Stimulated activated CD8-positive, alpha-beta memory T cell treated with anti-CD3 and anti-CD28 coated beads, Interleukin-2, amount 100 ng/mL, for 1 hour (primary cell): Measurements from ENCODE around the gene PIP4K2B.
A peak's percentile ranks its signal among the peaks of the same experiment; 100 is the strongest.
"Not testable (repeated sequence)": the region's sequence is repeated elsewhere in the genome, so short reads cannot be mapped to it uniquely, and the experiment has no call there.

Experiments used
- DNase-seq, 2 donors: peaks; one replicate each; pipeline ENCODE4 v3.0.0-alpha.2; 2020; ENCODE audit warnings: low read depth in 2 of 2

PIP4K2B gene

DNA sequence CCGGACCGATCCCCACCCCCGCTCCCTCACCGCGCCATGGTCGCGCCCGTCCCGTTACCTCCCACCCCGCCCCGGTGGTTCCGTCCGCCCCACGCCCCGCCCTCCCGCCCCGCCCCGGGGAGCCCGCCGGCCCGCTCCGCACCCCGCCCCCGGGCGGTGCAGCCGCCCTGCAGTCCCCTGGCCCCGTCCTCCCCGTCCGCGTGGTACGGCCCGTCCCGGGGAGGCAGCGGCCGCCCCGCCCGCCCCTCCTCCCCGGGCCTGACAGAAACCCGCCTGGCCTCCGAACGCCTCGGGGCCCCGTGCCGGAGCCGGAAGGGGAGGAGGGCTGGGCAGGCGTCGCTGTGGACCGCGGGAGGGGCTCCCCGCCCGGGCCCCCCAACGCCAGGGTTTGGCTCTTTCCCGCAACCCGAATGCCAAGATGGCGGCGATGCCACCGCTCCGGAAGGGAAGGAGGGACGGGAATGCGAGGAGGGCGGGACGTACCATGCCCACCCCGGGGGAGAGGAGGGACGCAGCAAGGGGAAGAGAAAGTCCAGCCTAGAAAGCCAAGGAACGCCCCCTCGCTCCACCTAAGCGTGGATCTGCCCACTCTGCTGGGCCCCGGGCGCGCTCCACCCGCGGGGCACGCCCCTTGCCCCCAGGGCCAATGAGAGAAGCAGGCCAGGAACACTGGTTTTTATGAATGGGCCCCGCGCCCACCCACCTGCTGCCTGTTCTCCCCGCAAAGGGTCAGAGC is at the start of gene PIP4K2B:
Gene PIP4K2B, minus strand, starts transcription at position 56 of the 736 bp plus-strand sequence. CDS start 132 bp downstream, outside the sequence.
- peak; percentile 62 to 68 for DNase-seq

DNA sequence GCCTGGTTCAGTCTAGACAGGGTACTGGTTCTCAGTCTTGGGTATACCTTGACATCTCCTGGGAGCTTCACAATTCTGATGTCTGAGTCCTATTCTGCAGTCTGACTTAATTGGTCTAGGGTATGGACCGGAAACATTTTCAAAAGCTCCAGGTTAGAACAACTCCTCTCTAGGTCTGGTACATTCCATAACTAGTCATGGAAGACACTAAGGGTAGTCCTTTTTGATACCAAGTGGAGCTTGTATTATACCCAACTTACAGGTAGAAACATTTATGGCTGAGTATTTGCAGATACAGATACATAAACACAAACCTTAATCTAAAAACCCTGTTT is 49.2 kb upstream of the PIP4K2B start:
- DNase-seq = no peak

DNA sequence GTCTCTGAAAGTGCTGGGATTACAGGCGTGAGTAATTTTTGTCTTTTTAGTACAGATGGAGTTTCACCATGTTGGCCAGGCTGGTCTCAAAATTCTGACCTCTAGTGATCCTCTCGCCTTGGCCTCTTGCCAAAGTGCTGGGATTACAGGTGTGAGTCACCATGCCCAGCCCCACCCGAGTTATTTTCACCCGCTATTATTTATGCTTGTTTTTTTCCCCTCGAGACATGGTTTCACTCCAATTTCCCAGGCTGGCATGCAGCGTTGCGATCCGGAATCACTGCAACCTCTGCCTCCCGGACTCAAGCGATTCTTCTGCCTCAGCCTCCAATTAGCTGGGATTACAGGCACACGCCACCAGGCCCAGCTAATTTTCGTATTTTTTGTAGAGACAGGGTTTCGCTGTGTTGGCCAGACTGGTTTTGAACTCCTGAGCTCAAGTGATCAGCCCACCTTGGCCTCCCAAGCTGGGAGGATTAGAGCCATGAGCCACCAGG is 45.0 kb upstream of the PIP4K2B start:
- DNase-seq = no peak

DNA sequence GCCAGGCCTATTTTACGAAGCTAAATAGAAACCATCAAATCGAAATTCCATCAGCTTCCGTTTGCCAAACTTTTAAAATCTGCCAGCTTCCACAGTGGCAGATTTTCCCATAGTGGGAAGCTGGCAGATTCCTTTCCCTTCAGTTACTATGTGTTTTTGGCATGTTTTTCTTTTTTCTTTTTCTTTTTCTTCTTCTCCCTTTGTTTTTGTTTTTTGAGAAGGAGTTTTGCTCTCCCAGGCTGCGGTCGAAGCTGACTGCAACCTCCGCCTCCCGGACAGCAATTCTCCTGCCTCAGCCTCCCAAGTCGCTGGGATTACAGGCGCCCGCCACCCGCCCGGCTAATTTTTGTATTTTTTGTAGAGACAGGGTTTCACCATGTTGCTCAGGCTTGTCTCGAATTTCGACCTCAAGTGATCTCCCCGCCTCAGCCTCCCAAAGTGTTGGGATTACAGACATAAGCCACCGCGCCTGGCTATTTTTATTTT is 26.4 kb upstream of the PIP4K2B start:
- no peak for DNase-seq

DNA sequence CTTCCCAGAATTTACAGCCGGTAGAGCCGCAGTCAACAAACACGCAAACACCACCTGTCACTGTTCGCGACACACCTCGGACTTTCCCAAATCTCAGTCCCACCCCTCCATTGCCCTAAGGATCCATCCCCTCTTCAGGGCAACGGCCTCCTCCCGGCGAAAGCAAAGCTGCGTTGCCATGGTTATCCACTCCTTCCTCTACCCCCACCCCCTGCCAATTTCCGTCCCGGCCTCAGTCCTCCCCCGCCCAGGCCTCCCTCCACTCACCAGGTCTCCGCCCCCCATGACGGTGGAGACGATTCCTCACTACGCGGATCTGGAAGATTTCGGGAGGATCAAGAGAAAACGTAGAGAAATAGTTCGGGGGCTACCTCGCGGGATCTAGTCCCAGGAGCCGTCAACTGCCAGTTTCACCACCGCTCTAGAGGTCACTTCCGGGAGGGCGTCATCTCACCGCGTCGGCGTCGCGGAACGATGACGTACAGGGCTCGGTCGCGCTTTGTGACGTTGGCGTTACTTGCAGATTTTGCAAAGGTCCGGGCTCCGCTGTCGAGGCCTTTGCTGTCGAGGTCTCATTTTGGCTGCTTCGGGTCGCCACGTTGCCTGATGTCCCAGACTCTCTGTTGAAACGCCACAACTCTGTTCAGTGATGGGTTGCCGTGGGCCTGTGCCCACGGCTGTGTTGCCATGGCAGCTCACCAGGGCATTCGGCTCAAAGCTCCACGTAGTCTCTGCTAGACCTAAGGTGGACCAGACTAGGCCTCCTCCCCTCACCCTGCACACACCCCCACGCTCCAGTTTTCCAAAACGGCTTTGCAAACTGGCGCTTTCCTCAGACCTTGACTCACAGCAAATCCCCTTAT is 25.8 kb upstream of the PIP4K2B start, which contains the start of gene CWC25:
Gene CWC25, minus strand, starts transcription at position 423 of the 863 bp plus-strand sequence. Its CDS starts 138 bp downstream, at position 285.
- peak; percentile 90 to 94 for DNase-seq

DNA sequence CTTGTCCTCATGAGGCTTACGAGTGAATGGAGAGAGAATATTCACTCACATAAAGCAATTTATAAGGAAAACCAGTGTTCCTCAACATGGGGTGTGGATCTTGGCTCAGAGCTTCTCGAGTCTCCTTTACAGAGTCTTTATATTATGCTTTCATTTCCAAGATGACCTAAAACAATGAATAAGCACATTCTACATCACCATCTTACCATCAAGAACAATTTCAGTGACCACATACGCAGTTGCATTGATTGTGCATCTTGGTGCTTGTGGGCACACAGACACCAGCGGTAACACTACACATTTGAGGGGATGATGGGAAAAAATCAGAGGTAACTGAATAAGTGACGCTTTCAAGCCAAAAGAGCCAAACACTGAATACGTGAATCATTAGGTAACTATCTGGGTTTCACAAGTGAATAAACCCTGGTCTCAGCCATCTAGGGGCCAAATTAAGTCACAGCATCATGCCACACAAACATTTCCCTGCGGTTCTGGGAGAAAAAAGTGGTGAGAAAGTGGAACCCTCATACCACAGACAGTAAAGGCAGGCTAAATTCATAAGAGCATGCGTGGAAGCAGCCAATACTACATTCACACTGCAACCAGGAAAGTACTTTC is 16.3 kb upstream of the PIP4K2B start:
- no peak for DNase-seq

DNA sequence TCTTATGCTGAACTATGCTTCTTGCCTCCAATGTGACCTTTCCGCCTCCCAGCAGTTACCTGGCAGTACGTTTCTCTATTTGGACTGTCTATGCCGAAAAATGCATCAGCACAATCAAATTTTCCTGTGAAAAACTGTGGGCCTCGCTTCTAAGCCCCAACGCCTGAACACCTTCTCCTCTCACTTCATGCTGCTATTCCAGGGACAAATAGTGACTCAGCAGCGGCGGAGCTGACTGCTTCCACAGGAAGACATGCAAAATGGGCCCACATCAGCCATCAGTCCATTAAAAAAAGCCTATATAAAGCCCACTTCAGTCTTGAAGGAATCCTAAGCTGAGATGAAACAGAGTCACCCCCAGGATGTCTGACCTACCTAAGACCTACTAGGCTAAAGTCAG is 10.5 kb upstream of the PIP4K2B start:
- DNase-seq = no peak

DNA sequence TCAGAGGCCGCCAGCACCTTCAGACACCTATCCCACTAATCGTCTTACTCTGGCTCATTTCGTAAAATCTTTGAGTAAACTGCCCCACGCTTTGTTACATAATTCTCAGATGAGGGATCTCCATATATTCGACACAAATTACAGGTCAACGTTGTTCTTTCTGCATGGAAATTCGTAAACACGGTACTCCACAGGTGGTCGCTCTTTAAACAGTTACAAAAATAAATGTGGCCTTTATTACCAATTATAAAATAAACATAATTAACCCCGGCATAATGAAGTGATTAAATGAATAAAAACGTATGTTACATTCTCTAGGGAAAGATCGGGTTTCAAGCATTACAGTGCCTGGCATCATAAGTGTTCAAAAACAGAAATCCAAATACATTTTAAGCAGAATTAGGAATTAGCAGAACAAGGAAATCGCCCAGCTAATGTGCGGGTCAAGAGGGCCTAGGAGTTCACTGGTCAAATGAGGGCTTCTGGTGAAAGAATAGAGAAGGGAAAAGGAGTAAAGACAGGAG is 943 bp upstream of the PIP4K2B start:
- DNase-seq = no peak

DNA sequence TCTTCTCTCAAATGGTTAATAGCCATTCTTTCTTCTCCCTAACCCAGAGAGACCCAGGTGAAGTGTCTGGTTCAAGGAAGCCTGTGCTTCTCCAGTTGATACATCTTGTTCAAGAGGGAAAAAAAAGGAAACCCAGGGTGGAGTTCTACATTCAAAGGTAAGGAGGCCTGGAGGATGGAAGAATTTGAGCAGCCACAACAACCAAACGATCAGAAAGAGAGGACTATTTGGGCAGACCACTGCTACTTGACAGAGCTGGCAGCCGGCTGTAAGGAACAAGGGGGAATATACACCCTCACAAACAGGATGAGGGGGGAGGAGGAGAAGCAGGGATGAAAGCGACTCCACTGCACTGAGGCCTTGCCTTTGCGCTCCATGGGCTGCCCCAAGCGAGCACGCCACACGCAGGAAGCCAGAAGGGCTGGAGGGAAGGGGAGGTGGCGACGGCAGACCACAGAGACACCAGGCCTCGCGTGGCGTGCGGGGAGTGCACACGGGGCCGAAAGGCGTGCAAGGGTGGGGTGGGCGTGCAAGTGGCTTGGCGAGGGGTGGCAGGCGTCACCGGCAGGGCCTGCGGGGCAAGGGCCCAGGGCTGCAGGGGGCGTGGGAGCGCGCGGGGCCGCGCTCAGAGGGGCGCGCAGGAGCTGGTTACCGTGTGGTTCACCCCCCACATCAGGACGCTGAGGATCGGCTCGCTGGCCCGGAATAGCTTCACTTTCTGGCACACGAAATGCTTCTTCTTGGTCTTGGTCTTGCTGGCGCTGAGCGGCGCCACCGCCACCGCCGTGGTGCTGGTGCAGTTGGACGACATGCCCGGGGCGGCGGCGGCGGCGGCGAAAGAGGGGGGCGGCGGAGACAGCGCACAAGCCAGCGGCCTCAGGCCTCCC is 499 bp downstream of the PIP4K2B start:
- DNase-seq = peak in 1 of 2 donors; percentile 15

DNA sequence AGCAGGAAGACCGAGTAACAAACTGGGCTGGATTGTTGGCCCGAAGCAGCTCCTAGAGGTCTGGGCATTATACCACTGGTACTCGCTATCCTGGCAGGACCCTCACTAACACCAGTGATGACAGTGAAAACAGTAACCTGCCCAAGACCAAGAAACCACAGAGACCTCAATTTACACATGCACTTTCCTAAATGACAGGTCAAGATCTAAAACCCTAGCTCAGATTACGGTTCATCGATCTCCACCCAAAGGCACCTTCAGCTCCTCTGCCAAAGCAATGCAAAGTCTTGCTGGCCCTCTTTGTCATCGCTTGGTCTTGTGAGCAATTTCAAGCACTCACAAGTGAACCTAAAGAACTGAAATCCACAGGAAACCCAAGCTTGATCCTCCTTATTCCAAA is 1.5 kb downstream of the PIP4K2B start:
- DNase-seq = no peak

DNA sequence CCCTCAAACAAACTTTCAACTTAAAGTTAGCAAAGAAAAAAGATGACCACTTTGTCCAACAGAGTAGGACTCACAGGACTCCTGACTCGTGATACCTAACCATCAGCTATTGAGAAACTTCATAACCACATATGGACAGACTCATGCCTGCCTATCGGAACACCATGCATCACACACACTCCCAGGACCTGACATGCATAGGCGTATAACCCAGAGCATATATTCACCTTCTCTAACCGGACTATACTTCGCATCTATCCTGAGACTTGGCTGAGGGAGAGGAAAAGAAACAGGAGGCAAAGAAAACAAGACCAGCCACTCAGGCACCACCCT is 2.2 kb downstream of the PIP4K2B start:
- no peak for DNase-seq

DNA sequence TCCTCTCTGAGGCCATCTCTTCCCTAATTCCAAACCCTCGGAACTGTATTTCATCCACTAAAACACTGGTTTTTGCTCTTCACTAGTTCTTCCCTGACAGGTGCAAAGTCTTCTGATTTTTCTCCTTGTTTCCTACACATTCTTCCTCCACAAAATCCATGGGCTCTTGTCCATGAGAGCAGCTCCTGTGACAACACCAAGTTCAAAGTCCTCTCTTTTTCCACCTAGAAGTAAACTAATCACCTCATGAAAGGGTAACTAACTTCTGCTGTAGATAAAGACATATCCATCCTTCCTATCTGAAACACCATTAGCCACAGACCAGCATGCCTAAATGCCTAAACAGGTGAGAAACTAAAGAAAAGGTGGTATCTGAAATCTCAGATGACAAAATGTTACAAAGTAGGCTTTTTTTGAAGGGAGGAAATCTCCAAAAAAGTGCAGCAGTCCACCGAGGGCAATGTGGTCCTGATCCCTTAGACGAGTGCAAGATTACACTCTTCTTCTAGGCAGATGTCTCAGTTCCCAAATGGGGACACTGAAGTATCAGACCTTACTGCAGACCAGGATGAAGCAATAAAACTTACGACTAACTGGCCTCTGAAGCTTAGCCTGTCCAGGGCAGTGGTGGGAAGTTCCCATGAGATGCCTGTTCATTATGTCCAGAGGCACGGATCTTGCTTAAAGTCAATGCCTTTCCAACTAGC is 2.8 kb downstream of the PIP4K2B start:
- no peak for DNase-seq

DNA sequence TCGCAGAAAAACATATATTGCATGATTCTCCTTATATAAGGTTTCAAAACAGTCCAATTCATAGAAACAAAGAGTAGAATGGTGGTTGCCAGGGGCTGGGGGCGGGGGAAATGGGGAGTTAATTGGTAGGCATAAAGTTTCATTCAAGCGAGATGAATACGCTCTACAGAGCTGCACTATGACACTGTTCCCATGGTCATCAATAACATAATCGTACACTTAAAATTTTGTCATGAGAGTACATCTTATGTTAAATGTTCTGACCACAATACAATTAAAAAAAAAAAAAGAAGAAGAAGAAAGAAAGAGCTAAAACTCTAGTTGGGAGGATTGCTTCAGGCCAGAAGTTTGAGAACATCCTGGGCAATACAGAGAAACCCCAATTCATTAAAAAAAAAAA is 5.1 kb downstream of the PIP4K2B start:
- no peak for DNase-seq

DNA sequence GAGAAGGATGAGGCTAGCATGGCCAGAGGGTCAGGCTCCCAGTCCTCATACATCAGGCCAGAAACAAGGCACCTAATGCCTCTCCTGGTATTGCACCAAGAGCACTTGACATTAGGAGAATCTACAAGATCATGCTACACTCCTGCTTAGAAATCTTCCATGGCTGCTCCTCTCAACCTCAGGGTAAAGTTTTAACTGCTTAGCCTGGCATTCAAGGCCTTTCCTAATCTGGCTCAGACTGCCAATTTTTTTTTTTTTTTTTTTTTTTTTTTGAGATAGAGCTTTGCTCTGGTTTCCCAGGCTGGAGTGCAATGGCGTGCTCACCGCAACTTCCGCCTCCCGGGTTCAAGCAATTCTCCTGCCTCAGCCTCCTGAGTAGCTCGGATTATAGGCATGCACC is 8.2 kb downstream of the PIP4K2B start:
- DNase-seq = no peak

DNA sequence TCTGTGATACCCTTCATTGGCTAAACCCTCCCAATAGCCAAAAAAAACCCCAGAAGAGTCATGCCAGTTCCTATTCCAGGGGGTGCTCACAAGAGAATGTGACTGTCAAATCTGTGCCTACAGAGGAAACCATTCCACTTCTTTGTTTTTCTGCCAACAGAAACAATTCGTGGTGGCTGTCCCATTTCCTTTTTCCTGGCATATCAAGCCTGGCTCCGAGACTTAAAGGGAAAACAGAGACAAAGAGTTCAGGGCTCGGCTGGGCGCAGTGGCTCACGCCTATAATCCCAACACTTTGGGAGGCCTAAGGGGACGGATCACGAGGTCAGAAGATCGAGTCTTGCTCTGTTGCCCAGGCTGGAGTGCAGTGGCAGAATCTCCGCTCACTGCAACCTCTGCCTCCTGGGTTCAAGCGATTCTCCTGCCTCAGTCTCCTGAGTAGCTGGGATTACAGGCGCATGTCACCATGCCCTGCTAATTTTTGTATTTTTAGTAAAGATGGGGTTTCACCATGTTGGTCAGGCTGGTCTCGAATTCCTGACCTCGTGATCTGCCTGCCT is 9.1 kb downstream of the PIP4K2B start:
- not testable (repeated sequence) for DNase-seq

DNA sequence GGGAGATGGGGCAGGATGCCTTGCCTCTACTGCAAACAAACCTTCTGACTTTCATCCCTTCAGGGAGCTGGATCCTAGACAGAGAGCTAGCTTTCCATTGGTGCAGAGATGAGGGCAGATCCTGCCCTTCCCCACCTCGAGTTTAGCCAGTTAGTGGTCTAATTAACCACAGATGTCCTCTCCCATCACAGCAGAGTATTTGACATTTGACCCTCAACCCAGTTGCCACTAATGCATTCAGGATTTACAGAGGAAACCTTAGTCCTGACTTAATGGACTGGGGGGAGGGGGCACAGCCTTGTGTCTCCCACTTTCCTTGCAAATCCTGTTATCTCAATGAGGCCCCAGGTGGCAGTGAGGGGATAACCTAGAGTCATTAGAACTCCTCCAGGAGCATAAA is 10.2 kb downstream of the PIP4K2B start:
- DNase-seq = no peak

DNA sequence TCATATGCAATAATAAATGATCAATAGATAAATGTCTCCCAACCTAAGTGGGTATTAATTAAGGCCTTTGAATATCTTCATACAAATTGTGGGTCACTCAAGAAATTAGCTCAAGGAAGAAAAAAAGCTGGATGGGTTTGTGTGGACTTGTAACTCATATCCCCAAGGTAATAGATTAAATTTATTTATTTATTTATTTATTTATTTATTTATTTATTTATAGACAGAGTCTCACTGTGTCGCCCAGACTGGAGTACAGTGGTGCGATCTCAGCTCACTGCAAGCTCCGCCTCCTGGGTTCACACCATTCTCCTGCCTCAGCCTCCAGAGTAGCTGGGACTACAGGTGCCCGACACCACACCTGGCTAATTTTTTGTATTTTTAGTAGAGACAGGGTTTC is 11.4 kb downstream of the PIP4K2B start:
- DNase-seq = not testable (repeated sequence)

DNA sequence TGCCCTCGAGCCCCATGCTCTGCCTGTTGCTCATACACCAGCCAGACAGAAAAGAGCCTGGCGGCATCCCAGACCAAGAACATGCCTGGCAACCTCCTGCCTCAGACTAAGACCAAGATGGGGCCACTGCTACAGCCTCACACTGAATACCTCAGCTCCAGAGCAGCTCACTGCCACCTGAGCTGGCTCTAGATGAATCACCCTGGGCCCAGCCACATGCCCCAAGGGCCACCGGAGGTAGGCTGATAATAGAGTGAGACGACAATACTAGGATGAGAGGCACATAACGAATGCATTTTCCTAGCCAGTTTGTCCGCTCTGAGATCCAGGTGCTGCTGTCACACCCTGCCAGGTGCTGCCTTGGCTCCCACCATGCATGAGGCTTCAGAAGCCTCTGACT is 13.0 kb downstream of the PIP4K2B start:
- no peak for DNase-seq

DNA sequence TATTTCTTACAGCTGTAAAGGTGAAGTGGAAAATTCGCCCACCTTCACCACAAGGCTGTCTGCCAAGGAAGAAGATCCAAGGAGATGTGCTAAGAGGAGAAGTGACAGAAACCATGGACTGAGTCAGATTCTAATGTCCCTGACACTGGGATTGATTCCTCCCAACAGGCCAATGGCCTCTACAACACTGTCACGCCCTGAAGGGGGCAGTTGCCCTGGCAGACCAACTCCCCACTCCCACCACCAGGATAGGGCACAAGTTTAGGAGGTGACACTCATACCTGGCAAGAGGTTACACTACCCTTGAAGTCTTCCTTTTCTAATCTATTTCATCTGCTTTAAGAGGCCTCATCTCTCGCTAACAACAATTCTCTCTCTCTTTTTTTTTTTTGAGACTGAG is 16.1 kb downstream of the PIP4K2B start:
- no peak for DNase-seq
